ENCODE results near the gene UCK1.

The UCK1 gene

DNA sequence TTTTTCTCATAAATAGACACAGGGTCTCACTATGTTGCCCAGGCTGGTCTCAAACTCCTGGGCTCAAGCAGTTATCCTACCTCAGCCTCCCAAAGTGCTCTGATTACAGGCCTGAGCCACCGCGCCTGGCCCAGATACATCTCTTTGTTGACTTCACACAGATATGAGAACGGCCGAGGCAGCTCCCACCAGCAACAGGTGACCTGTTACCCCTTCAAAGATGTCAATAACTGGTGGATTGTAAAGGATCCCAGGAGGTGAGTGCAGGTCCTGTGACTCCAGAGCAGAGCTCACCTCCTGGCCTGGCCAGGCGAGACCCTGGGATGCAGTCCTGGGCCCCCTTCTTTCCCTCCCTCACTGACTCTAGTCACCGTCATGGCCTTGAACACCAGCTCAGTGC, 19.2 kb downstream of the UCK1 start:
- Histone ChIP-seq H3K9me2 (ENCODE audit: low read depth, low read length) (no peaks in the 10 kb centered on the region), H2AFZ (ENCODE audit: low read length) (no peak overlapping the region), H3K27ac (ENCODE audit: low read depth, low read length, poor library complexity, severe bottlenecking) (no peak overlapping the region), H3K9me3 (ENCODE audit: low read length) (no peaks in the 10 kb centered on the region), H3K4me2 (ENCODE audit: low read length) (no peak overlapping the region), H3F3A (ENCODE audit: insufficient read depth, low read length) (0 out of 2 replicates have a peak, but pooled peaks cover 3% of the 10 kb centered on the region), H3K9ac (ENCODE audit: low read length) (no peak overlapping the region), H3K27me3 (ENCODE audit: insufficient read depth, low read length) (no peaks in the 10 kb centered on the region), H3K4me1 (ENCODE audit: insufficient read depth, low read length, severe bottlenecking) (peaks cover 15% of the 10 kb centered on the region), H3K36me3 (ENCODE audit: insufficient read depth, low read length) (peaks cover 79% of the 10 kb centered on the region), H3K4me3 (ENCODE audit: low read depth, low read length, poor library complexity, severe bottlenecking) (no peak overlapping the region), H4K20me1 (ENCODE audit: insufficient read depth, low read length) (no peaks in the 10 kb centered on the region), H3K79me2 (ENCODE audit: insufficient read depth, low read length) (no peaks in the 10 kb centered on the region)
- TF ChIP-seq CTCF (IDR thresholded peaks at IDR 0.05; ENCODE audit: low read length) (no peak), EZH2 (IDR thresholded peaks at IDR 0.05; ENCODE audit: borderline replicate concordance, low read length) (no peak)

DNA sequence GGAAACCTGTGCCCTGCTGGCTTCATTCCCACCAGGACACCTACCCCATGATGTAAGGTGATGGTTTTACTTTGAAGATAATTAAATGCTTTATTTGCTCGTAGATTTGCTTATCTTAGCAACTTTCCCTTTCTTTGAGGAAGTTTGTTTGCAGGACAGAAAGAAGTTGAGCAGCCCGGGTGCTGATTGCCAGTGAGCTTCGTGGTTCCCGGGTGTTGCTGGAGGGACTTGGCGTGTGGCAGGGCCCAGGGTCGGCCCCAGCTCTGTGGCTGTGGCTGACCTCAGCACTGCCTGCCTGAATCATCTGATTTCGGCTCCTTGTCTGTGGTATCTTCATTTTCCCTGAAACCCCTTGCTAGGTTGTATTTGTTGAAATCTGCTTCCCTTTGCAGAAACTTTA, 19.6 kb downstream of the UCK1 start:
- no peaks in the 10 kb centered on the region for H4K20me1 ChIP-seq (ENCODE audit: insufficient read depth, low read length)
- H3K4me3 ChIP-seq (ENCODE audit: low read depth, low read length, poor library complexity, severe bottlenecking), result no peak overlapping the region
- H3F3A ChIP-seq (ENCODE audit: insufficient read depth, low read length), result 0 out of 2 replicates have a peak, but pooled peaks cover 3% of the 10 kb centered on the region
- no peaks in the 10 kb centered on the region for H3K27me3 ChIP-seq (ENCODE audit: insufficient read depth, low read length)
- H2AFZ ChIP-seq (ENCODE audit: low read length), result no peak overlapping the region
- peaks cover 15% of the 10 kb centered on the region for H3K4me1 ChIP-seq (ENCODE audit: insufficient read depth, low read length, severe bottlenecking)
- no peak overlapping the region for H3K27ac ChIP-seq (ENCODE audit: low read depth, low read length, poor library complexity, severe bottlenecking)
- peaks cover 74% of the 10 kb centered on the region for H3K36me3 ChIP-seq (ENCODE audit: insufficient read depth, low read length)
- TF ChIP-seq CTCF (IDR thresholded peaks at IDR 0.05; ENCODE audit: low read length), result no peak
- no peak for TF ChIP-seq EZH2 (IDR thresholded peaks at IDR 0.05; ENCODE audit: borderline replicate concordance, low read length)
- H3K9me3 ChIP-seq (ENCODE audit: low read length), result no peaks in the 10 kb centered on the region
- H3K4me2 ChIP-seq (ENCODE audit: low read length), result no peak overlapping the region
- no peaks in the 10 kb centered on the region for H3K79me2 ChIP-seq (ENCODE audit: insufficient read depth, low read length)
- H3K9me2 ChIP-seq (ENCODE audit: low read depth, low read length), result no peaks in the 10 kb centered on the region
- H3K9ac ChIP-seq (ENCODE audit: low read length), result no peak overlapping the region

DNA sequence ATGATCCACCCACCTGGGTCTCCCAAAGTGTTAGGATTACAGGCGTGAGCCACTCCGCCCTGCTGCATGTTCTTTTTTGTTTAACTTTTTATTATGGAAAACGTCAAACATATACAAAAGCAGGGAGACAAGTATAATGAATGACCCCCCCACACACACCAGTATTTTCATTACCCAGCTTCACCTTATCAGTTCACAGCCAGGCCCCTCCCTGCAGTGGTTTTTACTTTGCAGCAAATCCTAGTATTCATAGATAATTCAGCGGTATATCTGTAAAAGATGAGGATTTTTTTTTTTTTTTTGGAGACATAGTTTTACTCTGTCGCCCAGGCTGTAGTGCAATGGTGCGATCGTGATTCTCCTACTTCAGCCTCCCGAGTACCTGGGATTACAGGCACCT, 26.1 kb downstream of the UCK1 start:
- no peak overlapping the region for H2AFZ ChIP-seq (ENCODE audit: low read length)
- no peaks in the 10 kb centered on the region for H3K27me3 ChIP-seq (ENCODE audit: insufficient read depth, low read length)
- H3K9ac ChIP-seq (ENCODE audit: low read length), result no peak overlapping the region
- no peaks in the 10 kb centered on the region for H4K20me1 ChIP-seq (ENCODE audit: insufficient read depth, low read length)
- H3K9me3 ChIP-seq (ENCODE audit: low read length), result no peaks in the 10 kb centered on the region
- H3K9me2 ChIP-seq (ENCODE audit: low read depth, low read length), result no peaks in the 10 kb centered on the region
- H3K4me1 ChIP-seq (ENCODE audit: insufficient read depth, low read length, severe bottlenecking), result peaks cover 25% of the 10 kb centered on the region
- H3F3A ChIP-seq (ENCODE audit: insufficient read depth, low read length), result peaks cover 6% of the 10 kb centered on the region
- H3K79me2 ChIP-seq (ENCODE audit: insufficient read depth, low read length), result no peaks in the 10 kb centered on the region
- TF ChIP-seq EZH2 (IDR thresholded peaks at IDR 0.05; ENCODE audit: borderline replicate concordance, low read length), result no peak
- TF ChIP-seq CTCF (IDR thresholded peaks at IDR 0.05; ENCODE audit: low read length), result no peak
- no peak overlapping the region for H3K27ac ChIP-seq (ENCODE audit: low read depth, low read length, poor library complexity, severe bottlenecking)
- H3K36me3 ChIP-seq (ENCODE audit: insufficient read depth, low read length), result peaks cover 13% of the 10 kb centered on the region
- H3K4me3 ChIP-seq (ENCODE audit: low read depth, low read length, poor library complexity, severe bottlenecking), result no peak overlapping the region
- no peak overlapping the region for H3K4me2 ChIP-seq (ENCODE audit: low read length)
